ENCODE measurements around the gene ARHGEF12.
A peak's percentile ranks its signal among the peaks of the same experiment; 100 is the strongest.
"Not testable (repeated sequence)": the region's sequence is repeated elsewhere in the genome, so short reads cannot be mapped to it uniquely, and the experiment has no call there.

Gene ARHGEF12

GRCh38 chr11:120501976-120502755 lies 166.0 kb downstream of the ARHGEF12 start:
- no peak for TF ChIP-seq CTCF (IDR thresholded peaks at IDR 0.05; ENCODE audit: insufficient read depth, low read depth, low read length, missing control alignments)
- DNase-seq (ENCODE audit: low read depth): no peak
- no peak overlapping the region for H3K4me3 ChIP-seq (ENCODE audit: low read length)

DNA sequence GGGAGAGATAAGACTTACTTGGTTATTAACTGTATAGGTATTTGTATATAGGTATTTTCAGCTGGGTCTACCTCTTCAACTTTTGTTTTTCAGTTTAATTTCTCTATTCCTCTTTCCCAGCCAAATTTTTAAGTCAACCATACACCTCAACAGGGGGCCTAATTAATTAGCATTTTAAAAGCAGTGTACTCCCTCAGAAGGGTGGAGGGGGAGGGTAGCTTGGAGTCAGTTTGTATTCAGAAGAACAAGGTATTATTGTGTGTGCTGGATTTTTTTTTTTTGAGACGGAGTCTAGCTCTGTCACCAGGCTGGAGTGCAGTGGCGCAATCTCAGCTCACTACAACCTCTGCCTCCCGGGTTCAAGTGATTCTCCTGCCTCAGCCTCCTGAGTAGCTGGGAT lies 167.3 kb downstream of the ARHGEF12 start:
- not testable (repeated sequence) for H3K4me3 ChIP-seq (ENCODE audit: low read length); DNase-seq (ENCODE audit: low read depth)

GRCh38 chr11:120505801-120506425 lies 169.7 kb downstream of the ARHGEF12 start:
- no peak for DNase-seq (ENCODE audit: low read depth)
- H3K4me3 ChIP-seq (ENCODE audit: low read length): no peak overlapping the region
- TF ChIP-seq CTCF (IDR thresholded peaks at IDR 0.05; ENCODE audit: insufficient read depth, low read depth, low read length, missing control alignments): no peak

GRCh38 chr11:120509346-120510053 lies 173.3 kb downstream of the ARHGEF12 start:
- no peak overlapping the region for H3K4me3 ChIP-seq (ENCODE audit: low read length)
- no peak for TF ChIP-seq CTCF (IDR thresholded peaks at IDR 0.05; ENCODE audit: insufficient read depth, low read depth, low read length, missing control alignments)
- no peak for DNase-seq (ENCODE audit: low read depth)

DNA sequence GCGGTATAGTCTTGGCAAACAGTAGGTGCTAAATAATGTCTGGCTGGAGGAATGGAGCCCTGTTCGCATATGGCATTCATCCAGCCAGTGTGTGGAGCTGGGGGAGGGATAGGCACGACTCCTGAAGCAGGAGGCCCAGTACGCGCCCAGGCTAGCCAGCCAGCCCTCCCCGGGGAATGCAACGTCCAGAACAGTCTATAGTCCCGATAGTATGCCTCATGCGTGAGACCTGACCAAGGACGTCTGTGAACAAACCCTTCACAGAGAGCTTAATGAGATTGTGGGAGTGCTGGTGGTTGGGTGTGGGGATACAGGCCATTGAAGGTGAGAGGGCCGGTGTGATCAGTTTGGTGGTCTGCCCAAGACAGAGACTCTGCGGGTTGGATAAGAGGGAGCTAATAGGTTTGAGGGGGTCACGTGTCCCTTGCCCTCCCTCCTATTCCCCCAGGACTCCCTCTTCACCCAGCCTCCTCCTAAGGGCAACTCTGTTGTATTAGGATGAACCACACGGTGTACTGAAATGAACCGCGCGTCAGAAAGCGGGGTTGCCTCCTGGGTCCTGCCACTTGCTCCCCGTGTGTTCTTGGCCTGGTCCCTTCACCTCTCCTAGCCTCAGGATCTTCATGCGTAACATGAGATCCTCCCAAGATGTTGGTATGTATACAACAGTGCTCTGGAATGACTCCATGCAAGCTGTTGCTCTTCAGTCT lies 174.3 kb downstream of the ARHGEF12 start:
- no peak for DNase-seq (ENCODE audit: low read depth)
- no peak overlapping the region for H3K4me3 ChIP-seq (ENCODE audit: low read length)
- TF ChIP-seq CTCF (IDR thresholded peaks at IDR 0.05; ENCODE audit: insufficient read depth, low read depth, low read length, missing control alignments): no peak

GRCh38 chr11:120511116-120511819 lies 175.1 kb downstream of the ARHGEF12 start, which contains the start of gene GRIK4:
GRIK4 (plus strand) TSS chr11:120511748; CDS start chr11:120660319, 148,571 bp downstream.
- no peak within 1 kb of the TSS for H3K4me3 ChIP-seq (ENCODE audit: low read length)
- TF ChIP-seq CTCF (IDR thresholded peaks at IDR 0.05; ENCODE audit: insufficient read depth, low read depth, low read length, missing control alignments): peak; percentile 79
- DNase-seq (ENCODE audit: low read depth): peak; percentile 71
